HepG2 (cell line): ENCODE measurements around the gene MORC3. TPM values are rescaled to one million over a fixed set of nuclear protein-coding genes. Genes with fewer than 3 reads are reported as not detected.

Experiments used
- ATAC-seq: fragments of 200-7000 bp; cut with Tn5 transposase; 3 replicates; pipeline ENCODE4 v1.9.1; 2020; ENCODE audit warnings: mild to moderate bottlenecking, moderate library complexity
- BruUV-seq: library from RNA; stranded (reverse); fragments of 400-500 nt; replicated peaks from 2 replicates; lab custom pipeline; 2021; lab: Mats Ljungman, UMichigan
- CTCF ChIA-PET: fragments of 300-600 bp; formaldehyde crosslinking; extraction: SDS; loops from one replicate; lab custom pipeline; 2021; ENCODE audit warnings: low total read pairs, inconsistent platforms, low intra/inter-chr PET ratio; lab: Yijun Ruan, JAX
- POLR2A ChIA-PET: fragments of 350-600 bp; sonication (Branson Sonifier 250); formaldehyde crosslinking; loops from one replicate; lab custom pipeline; 2020; ENCODE audit warnings: antibody characterized with exemption, inconsistent platforms; lab: Yijun Ruan, JAX
- DNase-seq: peaks from one replicate; pipeline ENCODE4 v3.0.0-alpha.2; 2015; ENCODE audit warnings: low spot score
- FAIRE-seq: peaks from 3 replicates; lab custom pipeline; 2011; peaks lifted over from hg19 to GRCh38; lab: Jason Lieb, UNC
- H2AFZ ChIP-seq: one replicate; pipeline ENCODE4 v1.6.1; 2011; ENCODE audit warnings: low read length, inconsistent platforms
- H3K27ac ChIP-seq: fragments of 300-600 bp; 3 replicates; pipeline ENCODE4 v1.8.0; 2011; ENCODE audit warnings: mixed run types, mild to moderate bottlenecking, mixed read lengths, low read length, inconsistent platforms; ENCODE audit not compliant: insufficient read depth; ENCODE audit errors: extremely low read length
- H3K27me3 ChIP-seq, 2 experiments: fragments of 200-600 bp in 1 of 2; 2 replicates in 1 of 2; 3 replicates in 1 of 2; pipeline versions ENCODE4 v1.6.0 to v1.8.0; 2011; ENCODE audit warnings: low read length in 2 of 2, mild to moderate bottlenecking in 2 of 2, moderate library complexity in 2 of 2, inconsistent platforms in 1 of 2; ENCODE audit not compliant: insufficient read depth in 2 of 2, control insufficient read depth in 1 of 2
- H3K36me3 ChIP-seq, 2 experiments: fragments of 200-600 bp in 1 of 2; replicated peaks in 1 of 2; 2 replicates in 1 of 2; 3 replicates in 1 of 2; pipeline versions ENCODE4 v1.5.1 to v1.8.0; 2011; ENCODE audit warnings: low read length in 2 of 2, inconsistent platforms in 1 of 2; ENCODE audit not compliant: insufficient read depth in 2 of 2, control insufficient read depth in 1 of 2
- H3K4me1 ChIP-seq: 2 replicates; pipeline ENCODE4 v1.5.1; 2012; ENCODE audit warnings: low read length, inconsistent platforms; ENCODE audit not compliant: insufficient read depth
- H3K4me2 ChIP-seq: 2 replicates; pipeline ENCODE4 v1.6.0; 2011; ENCODE audit warnings: low read depth, low read length, inconsistent platforms
- H3K4me3 ChIP-seq, 3 experiments: fragments of 200-600 bp in 1 of 3; sonication (generic), shearing (Covaris generic) in 1 of 3; replicated peaks in 1 of 3; 2 replicates each; pipeline ENCODE4 v1.5.1; 2011 to 2016; ENCODE audit warnings: low read length in 3 of 3, inconsistent platforms in 2 of 3, low read depth in 2 of 3, mild to moderate bottlenecking in 2 of 3, control low read depth in 1 of 3, mixed read lengths in 1 of 3; ENCODE audit not compliant: insufficient read depth in 1 of 3
- H3K79me2 ChIP-seq: one replicate; pipeline ENCODE4 v1.6.1; 2011; ENCODE audit warnings: low read length, inconsistent platforms; ENCODE audit not compliant: insufficient read depth
- H3K9ac ChIP-seq: 2 replicates; pipeline ENCODE4 v1.6.0; 2011; ENCODE audit warnings: mild to moderate bottlenecking, low read depth, low read length, inconsistent platforms; ENCODE audit not compliant: insufficient read depth
- H3K9me3 ChIP-seq: 2 replicates; pipeline ENCODE4 v1.5.1; 2012; ENCODE audit warnings: mild to moderate bottlenecking, low read length
- H4K20me1 ChIP-seq: 2 replicates; pipeline ENCODE4 v1.6.0; 2011; ENCODE audit warnings: inconsistent platforms, mild to moderate bottlenecking, low read length, moderate library complexity; ENCODE audit not compliant: insufficient read depth
- EED ChIP-seq: sonication (generic); formaldehyde crosslinking; IDR thresholded peaks from 2 replicates; pipeline ENCODE4 v1.5.0; 2020; ENCODE audit warnings: mild to moderate bottlenecking, missing genetic modification reagents
- ELF1 ChIP-seq: sonication (generic); formaldehyde crosslinking; IDR thresholded peaks from 2 replicates; pipeline ENCODE4 v1.4.0; 2020; ENCODE audit warnings: missing genetic modification reagents
- KAT7 ChIP-seq: IDR thresholded peaks from 2 replicates; pipeline ENCODE4 v1.6.1; 2018; ENCODE audit warnings: borderline replicate concordance, missing compliant biosample characterization
- NR2F1 ChIP-seq, 2 experiments: fragments of 450-650 bp in 1 of 2; formaldehyde crosslinking in 1 of 2; IDR thresholded peaks; 2 replicates each; pipeline versions ENCODE4 v1.5.0 to v1.6.1; 2016 to 2020; ENCODE audit warnings: mild to moderate bottlenecking in 1 of 2, missing compliant biosample characterization in 1 of 2, missing genetic modification reagents in 1 of 2, moderate library complexity in 1 of 2
- NR2F6 ChIP-seq, 2 experiments: IDR thresholded peaks; 2 replicates each; pipeline ENCODE4 v1.6.1; 2016; ENCODE audit warnings: antibody characterized with exemption in 1 of 2, mild to moderate bottlenecking in 1 of 2
- PHB2 ChIP-seq: fragments of 450-650 bp; IDR thresholded peaks from 2 replicates; pipeline ENCODE4 v1.6.1; 2018; ENCODE audit not compliant: partially characterized antibody
- SMARCC2 ChIP-seq: fragments of 450-650 bp; IDR thresholded peaks from 2 replicates; pipeline ENCODE4 v1.6.1; 2017; ENCODE audit warnings: antibody characterized with exemption, mild to moderate bottlenecking
- ZNF260 ChIP-seq: sonication (generic); formaldehyde crosslinking; IDR thresholded peaks from 2 replicates; pipeline ENCODE4 v1.4.0; 2020; ENCODE audit warnings: missing genetic modification reagents, low read depth, mild to moderate bottlenecking, borderline replicate concordance
- ZNF383 ChIP-seq: sonication (generic); formaldehyde crosslinking; IDR thresholded peaks from 2 replicates; pipeline ENCODE4 v1.4.0; 2020; ENCODE audit warnings: missing genetic modification reagents, mild to moderate bottlenecking, borderline replicate concordance
- ZNF607 ChIP-seq: sonication (generic); formaldehyde crosslinking; IDR thresholded peaks from 2 replicates; pipeline ENCODE4 v1.5.1; 2020; ENCODE audit warnings: missing genetic modification reagents, mild to moderate bottlenecking, borderline replicate concordance
- WGBS: methylation state at CpG from one replicate; pipeline ENCODE4 v1.1.6; 2017; ENCODE audit warnings: low lambda C conversion rate; 5-methylcytosine and 5-hydroxymethylcytosine counted together
- in situ Hi-C: cut with HindIII; loops from 2 replicates; pipeline ENCODE4 v1.10.0; 2017; ENCODE audit warnings: low pct_unique_long_range_greater_than_20kb; ENCODE audit not compliant: extremely low pct_ligation_motif_present
- intact Hi-C: fragments of 100-400 bp; cut with micrococcal nuclease; formaldehyde crosslinking; loops from one replicate; pipeline ENCODE4 v1.10.0; 2022; ENCODE audit not compliant: unreplicated experiment
- polyA plus RNA-seq, 8 experiments: library from polyadenylated mRNA; depleted of rRNA in 3 of 8; stranded (reverse) in 7 of 8; unstranded in 1 of 8; fragments of >200 nt; fragmentation: Illumina TruSeq in 4 of 8; extraction: Trizol in 4 of 8; gene quantifications; 2 replicates each; pipeline versions ENCODE4 v1.2.1 to v1.2.3, GENCODE V29; 2011 to 2016; ENCODE audit warnings: low read depth in 4 of 8, missing spikeins in 1 of 8, mixed read lengths in 1 of 8; ENCODE audit not compliant: insufficient read depth in 1 of 8
- total RNA-seq, 5 experiments: library from RNA; depleted of rRNA; stranded (reverse); fragments of >200 nt; fragmentation: Illumina TruSeq; extraction: Trizol; gene quantifications; 2 replicates each; pipeline ENCODE4 v1.2.3, GENCODE V29; 2016; ENCODE audit warnings: low read depth in 1 of 5
- TF ChIP-seq, protein P1 (sequence below): sonication (generic); formaldehyde crosslinking; IDR thresholded peaks from 2 replicates; pipeline ENCODE4 v1.5.1; 2020; ENCODE audit warnings: missing genetic modification reagents, mild to moderate bottlenecking, borderline replicate concordance
- TF ChIP-seq, protein P2 (sequence below): sonication (generic); formaldehyde crosslinking; IDR thresholded peaks from 2 replicates; pipeline ENCODE4 v1.4.0; 2020; ENCODE audit warnings: missing genetic modification reagents
- TF ChIP-seq, protein P3 (sequence below): sonication (generic); formaldehyde crosslinking; IDR thresholded peaks from 2 replicates; pipeline ENCODE4 v1.4.0; 2020; ENCODE audit warnings: mild to moderate bottlenecking, missing genetic modification reagents

Gene MORC3
- total and polyA plus RNA-seq, 2 of the 13 experiments (the other 11 are each of a cell fraction or from before 2014, with no cell fraction given), result 12.9 to 19.5 TPM

DNA sequence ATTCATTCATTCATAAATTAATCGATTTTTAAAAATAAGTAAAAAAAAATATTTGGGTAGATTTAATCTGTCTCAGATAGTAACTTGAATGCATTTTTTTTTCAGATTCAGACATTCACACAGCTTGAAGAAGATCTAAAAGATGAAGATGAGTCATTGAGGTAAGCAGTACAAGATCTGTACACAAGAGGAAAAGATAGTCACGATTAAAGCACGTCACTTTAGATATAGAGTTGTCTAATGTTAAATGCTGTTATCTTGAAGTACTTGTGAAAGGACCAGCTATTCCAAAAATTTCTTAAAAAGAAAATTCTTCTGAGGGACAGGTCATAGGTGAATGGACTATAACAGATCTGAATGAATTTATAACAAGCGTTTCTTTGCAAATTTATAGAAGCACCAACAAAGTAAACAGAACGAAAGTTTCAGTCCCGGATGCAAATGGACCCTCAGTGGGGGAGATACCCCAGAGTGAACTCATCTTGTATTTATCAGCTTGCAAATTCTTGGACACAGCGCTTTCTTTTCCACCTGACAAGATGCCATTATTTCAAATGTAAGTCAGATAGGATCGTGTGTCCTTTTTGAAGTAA, 31.2 kb upstream of the MORC3 start:
- no peaks in the 10 kb centered on the region for H3K79me2 ChIP-seq
- POLR2A ChIA-PET, result no interaction called here

DNA sequence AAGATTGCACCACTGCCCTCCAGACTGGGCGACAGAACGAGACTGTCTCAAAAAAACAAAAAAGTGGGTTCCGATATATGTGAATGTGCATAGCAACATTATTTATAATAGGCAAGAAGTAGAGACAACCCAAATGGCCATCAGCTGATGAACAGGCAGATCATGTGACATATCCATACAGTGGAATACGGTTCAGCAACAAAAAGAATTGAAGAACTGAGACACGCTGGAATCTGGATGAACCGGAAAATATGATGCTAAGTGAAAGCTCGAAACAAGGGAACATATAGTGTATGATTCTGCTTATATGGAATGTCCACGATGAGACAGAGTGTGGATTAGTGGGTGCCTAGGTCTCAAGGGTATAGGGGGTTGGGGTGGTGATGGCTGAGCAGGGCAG, 28.5 kb upstream of the MORC3 start:
- no peak for FAIRE-seq

More for the DNA sequence above, 31.2 kb upstream of the MORC3 start:
- BruUV-seq, result no TSS peak
- no peaks in the 10 kb centered on the region for H4K20me1 ChIP-seq
- TF ChIP-seq NR2F1 (CRISPR knock-in tag; IDR thresholded peaks at IDR 0.05) (no peak), PHB2 (no peak), EED (CRISPR knock-in tag) (no peak), ZNF260 (CRISPR knock-in tag) (no peak), ZNF383 (CRISPR knock-in tag) (no peak)
- TF ChIP-seq, protein P1, sequence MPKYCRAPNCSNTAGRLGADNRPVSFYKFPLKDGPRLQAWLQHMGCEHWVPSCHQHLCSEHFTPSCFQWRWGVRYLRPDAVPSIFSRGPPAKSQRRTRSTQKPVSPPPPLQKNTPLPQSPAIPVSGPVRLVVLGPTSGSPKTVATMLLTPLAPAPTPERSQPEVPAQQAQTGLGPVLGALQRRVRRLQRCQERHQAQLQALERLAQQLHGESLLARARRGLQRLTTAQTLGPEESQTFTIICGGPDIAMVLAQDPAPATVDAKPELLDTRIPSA, result no peak
- TF ChIP-seq, all 625 proteins: peak for 0
- CTCF ChIA-PET, result no interaction called here
- Histone ChIP-seq H3K27me3 (no peaks in the 10 kb centered on the region), H3K4me3 (no peak overlapping the region), H3K4me2 (no peak overlapping the region), H3K36me3 (peaks cover 0 to 3% of the 10 kb centered on the region in 2 experiments; a peak in 2 of 5 replicates), H3K27ac (no peak overlapping the region), H2AFZ (no peak overlapping the region), H3K9me3 (no peaks in the 10 kb centered on the region), H3K4me1 (no peaks in the 10 kb centered on the region), H3K9ac (no peak overlapping the region)
- ATAC-seq (no peak), DNase-seq (no peak), FAIRE-seq (no peak)
- intact Hi-C loops, result no loop called here
- in situ Hi-C loops, result no loop called here
- 94% methylated on average over 8 of the region's 8 CpGs for WGBS

More for the DNA sequence above, 28.5 kb upstream of the MORC3 start:
- DNase-seq (no peak), ATAC-seq (no peak)
- H3K4me3 ChIP-seq, result no peak overlapping the region
- CTCF ChIA-PET, result no interaction called here
- no peaks in the 10 kb centered on the region for H3K79me2 ChIP-seq
- H3K9me3 ChIP-seq, result no peaks in the 10 kb centered on the region
- peaks cover 0 to 3% of the 10 kb centered on the region in 2 experiments; a peak in 2 of 5 replicates for H3K36me3 ChIP-seq
- intact Hi-C loops (no loop called here), in situ Hi-C loops (no loop called here)
- POLR2A ChIA-PET, result no interaction called here
- no peaks in the 10 kb centered on the region for H3K4me1 ChIP-seq
- H3K27ac ChIP-seq, result no peak overlapping the region
- 79% methylated on average over 8 of the region's 8 CpGs for WGBS
- no TSS peak for BruUV-seq
- H3K4me2 ChIP-seq, result no peak overlapping the region
- no peak overlapping the region for H3K9ac ChIP-seq
- TF ChIP-seq, protein P2, sequence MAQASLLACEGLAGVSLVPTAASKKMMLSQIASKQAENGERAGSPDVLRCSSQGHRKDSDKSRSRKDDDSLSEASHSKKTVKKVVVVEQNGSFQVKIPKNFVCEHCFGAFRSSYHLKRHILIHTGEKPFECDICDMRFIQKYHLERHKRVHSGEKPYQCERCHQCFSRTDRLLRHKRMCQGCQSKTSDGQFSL (CRISPR knock-in tag), result no peak
- TF ChIP-seq, protein P3, sequence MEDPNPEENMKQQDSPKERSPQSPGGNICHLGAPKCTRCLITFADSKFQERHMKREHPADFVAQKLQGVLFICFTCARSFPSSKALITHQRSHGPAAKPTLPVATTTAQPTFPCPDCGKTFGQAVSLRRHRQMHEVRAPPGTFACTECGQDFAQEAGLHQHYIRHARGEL (CRISPR knock-in tag), result no peak
- TF ChIP-seq KAT7 (CRISPR knock-in tag) (no peak), ZNF607 (CRISPR knock-in tag) (no peak), NR2F6 (IDR thresholded peaks at IDR 0.05) (no peak), NR2F6 (CRISPR knock-in tag; IDR thresholded peaks at IDR 0.05) (no peak), ELF1 (CRISPR knock-in tag) (no peak), SMARCC2 (no peak)
- H3K27me3 ChIP-seq, result no peaks in the 10 kb centered on the region
- H2AFZ ChIP-seq, result no peak overlapping the region
- H4K20me1 ChIP-seq, result no peaks in the 10 kb centered on the region
